Measurements from ENCODE around the gene TF.

DNA sequence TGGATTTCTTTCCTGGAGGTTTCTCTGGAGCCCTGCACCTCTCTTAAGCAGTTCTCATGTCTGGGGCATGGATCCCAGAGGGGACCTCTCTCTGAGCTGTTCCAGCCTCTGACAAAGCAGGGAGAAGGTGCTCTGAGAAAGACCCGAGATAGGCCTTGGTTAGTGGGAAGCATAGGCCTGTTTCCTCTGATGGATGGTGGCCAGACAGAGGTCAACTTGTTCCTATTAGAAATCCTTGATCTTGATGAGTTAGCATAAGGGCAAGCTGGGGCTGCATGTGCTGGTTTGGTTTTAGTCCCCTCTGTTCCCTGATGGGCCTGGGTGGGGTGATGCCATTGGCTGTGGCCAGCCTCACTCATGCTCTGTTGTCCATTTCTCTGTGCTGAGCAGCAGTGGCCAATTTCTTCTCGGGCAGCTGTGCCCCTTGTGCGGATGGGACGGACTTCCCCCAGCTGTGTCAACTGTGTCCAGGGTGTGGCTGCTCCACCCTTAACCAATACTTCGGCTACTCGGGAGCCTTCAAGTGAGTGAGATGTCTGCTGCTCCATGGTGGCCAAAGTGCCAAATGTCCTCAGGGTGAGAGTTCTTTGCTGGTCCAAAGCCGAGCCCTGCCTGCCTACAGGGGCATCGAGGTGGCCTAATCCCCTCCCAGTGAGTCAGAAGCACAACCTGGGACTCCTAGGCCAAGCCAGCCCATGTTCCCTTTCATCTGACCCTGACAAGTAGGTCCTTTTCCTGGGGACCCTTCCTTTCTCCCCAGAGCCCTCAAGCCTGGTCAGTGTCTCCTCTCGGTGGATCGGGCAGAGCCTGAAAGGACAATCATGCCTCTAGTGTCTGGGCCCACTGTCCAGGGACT is 9.0 kb downstream of the TF start:
- TF ChIP-seq POLR2AphosphoS5 (IDR thresholded peaks at IDR 0.05; ENCODE audit: borderline replicate concordance, low read depth, low read length) = no peak
- no peak for TF ChIP-seq EZH2 (IDR thresholded peaks at IDR 0.05)
